GM18909 (cell line): ENCODE results near the gene DNAJC1.

ENCODE experiments used
- ATAC-seq: cut with Tn5 transposase; IDR thresholded peaks from one replicate; pipeline ENCODE4 v1.9.1; 2021; ENCODE audit warnings: mild to moderate bottlenecking; ENCODE audit not compliant: unreplicated experiment, poor library complexity

DNAJC1 gene

GRCh38 chr10:22010973-22011408, 7.5 kb upstream of the DNAJC1 start:
- no peak for ATAC-seq

GRCh38 chr10:22010539-22010938, 7.0 kb upstream of the DNAJC1 start:
- ATAC-seq, result no peak

GRCh38 chr10:22006379-22006884, 2.9 kb upstream of the DNAJC1 start:
- no peak for ATAC-seq

- ATAC-seq, result no peak
These were observed 2.2 kb upstream of the DNAJC1 start for GRCh38 chr10:22005763-22006162.

- no peak for ATAC-seq
These were observed 393 bp upstream of the DNAJC1 start for GRCh38 chr10:22003964-22004281.

- ATAC-seq, result peak; percentile 8
These were observed 846 bp downstream of the DNAJC1 start for GRCh38 chr10:22002591-22003176.

- no peak for ATAC-seq
These were observed 8.0 kb downstream of the DNAJC1 start for GRCh38 chr10:21995557-21995956.

- no peak for ATAC-seq
These were observed 10.0 kb downstream of the DNAJC1 start for GRCh38 chr10:21993360-21994001.

- ATAC-seq, result no peak
These were observed 11.7 kb downstream of the DNAJC1 start for GRCh38 chr10:21991785-21992184.

- ATAC-seq, result no peak
These were observed 13.1 kb downstream of the DNAJC1 start for GRCh38 chr10:21990449-21990848.

- peak; percentile 92 for ATAC-seq
These were observed 13.9 kb downstream of the DNAJC1 start for GRCh38 chr10:21989453-21990154.

GRCh38 chr10:21985541-21985940, 18.0 kb downstream of the DNAJC1 start:
- no peak for ATAC-seq

- ATAC-seq, result no peak
These were observed 22.4 kb downstream of the DNAJC1 start for GRCh38 chr10:21981118-21981517.

GRCh38 chr10:21980691-21981090, 22.8 kb downstream of the DNAJC1 start:
- no peak for ATAC-seq

- no peak for ATAC-seq
These were observed 25.2 kb downstream of the DNAJC1 start for GRCh38 chr10:21978191-21978862.

GRCh38 chr10:21976739-21977138, 26.8 kb downstream of the DNAJC1 start:
- ATAC-seq, result no peak

GRCh38 chr10:21976280-21976679, 27.2 kb downstream of the DNAJC1 start:
- ATAC-seq, result no peak

GRCh38 chr10:21975378-21975990, 28.0 kb downstream of the DNAJC1 start:
- ATAC-seq, result no peak

- ATAC-seq, result no peak
These were observed 30.9 kb downstream of the DNAJC1 start for GRCh38 chr10:21972584-21972983.
